K562 (cell line): ENCODE measurements around the gene ZDHHC18. TPM values are rescaled to one million over a fixed set of nuclear protein-coding genes. Genes with fewer than 3 reads are reported as not detected.
A peak's percentile ranks its signal among the peaks of the same experiment; 100 is the strongest.

Experiments
- ATF3 ChIP-seq, 2 experiments: fragments of 450-650 bp in 1 of 2; sonication (generic) in 1 of 2; formaldehyde crosslinking in 1 of 2; IDR thresholded peaks in 1 of 2; conservative IDR thresholded peaks in 1 of 2; 2 replicates each; pipeline versions ENCODE4 v1.6.1 to v1.8.1; 2016 to 2023; ENCODE audit warnings: mild to moderate bottlenecking in 2 of 2, moderate library complexity in 2 of 2, inconsistent platforms in 1 of 2, missing genetic modification reagents in 1 of 2
- BACH1 ChIP-seq: fragments of 200-800 bp; sonication (Bioruptor generic); IDR thresholded peaks from 2 replicates; pipeline ENCODE4 v1.6.1; 2016; ENCODE audit warnings: missing genetic modification characterization, missing compliant biosample characterization
- CAMTA2 ChIP-seq: fragments of 250-450 bp; sonication (Bioruptor Pico); conservative IDR thresholded peaks from 2 replicates; pipeline ENCODE4 v1.5.1; 2022
- CHD1 ChIP-seq: fragments of 200-600 bp; sonication (generic); IDR thresholded peaks from one replicate; pipeline ENCODE4 v1.6.1; 2012; ENCODE audit warnings: mild to moderate bottlenecking, moderate library complexity, low read length, inconsistent platforms
- CSDE1 ChIP-seq, 2 experiments: fragments of 450-650 bp; IDR thresholded peaks; 2 replicates each; pipeline ENCODE4 v1.6.1; 2016; ENCODE audit warnings: mild to moderate bottlenecking in 1 of 2
- E2F3 ChIP-seq: fragments of 250-450 bp; sonication (Bioruptor Pico); IDR thresholded peaks from 2 replicates; pipeline ENCODE4 v1.4.0; 2020; ENCODE audit warnings: mild to moderate bottlenecking
- FOXM1 ChIP-seq, 2 experiments: fragments of 450-650 bp in 1 of 2; sonication (generic) in 1 of 2; formaldehyde crosslinking in 1 of 2; IDR thresholded peaks; 2 replicates each; pipeline versions ENCODE4 v1.6.1 to v1.9.0; 2017 to 2022; ENCODE audit warnings: low read depth in 2 of 2, mild to moderate bottlenecking in 2 of 2, missing genetic modification reagents in 1 of 2, moderate library complexity in 1 of 2
- GABPB1 ChIP-seq: sonication (generic); formaldehyde crosslinking; IDR thresholded peaks from 2 replicates; pipeline ENCODE4 v1.8.0; 2022; ENCODE audit warnings: mild to moderate bottlenecking, missing genetic modification reagents
- GTF2E2 ChIP-seq: fragments of 200-800 bp; sonication (Bioruptor generic); IDR thresholded peaks from 2 replicates; pipeline ENCODE4 v1.6.1; 2016; ENCODE audit warnings: missing genetic modification characterization, missing compliant biosample characterization
- KAT7 ChIP-seq: sonication (generic); formaldehyde crosslinking; IDR thresholded peaks from 2 replicates; pipeline ENCODE4 v1.8.0; 2022; ENCODE audit warnings: missing genetic modification reagents, mild to moderate bottlenecking, borderline replicate concordance
- L3MBTL2 ChIP-seq: fragments of 450-650 bp; IDR thresholded peaks from 2 replicates; pipeline ENCODE4 v1.6.1; 2016; ENCODE audit warnings: mild to moderate bottlenecking, moderate library complexity
- NR3C1 ChIP-seq: sonication (generic); formaldehyde crosslinking; IDR thresholded peaks from 2 replicates; pipeline ENCODE4 v1.8.1; 2022; ENCODE audit warnings: missing genetic modification reagents
- PREB ChIP-seq: sonication (generic); formaldehyde crosslinking; IDR thresholded peaks from 2 replicates; pipeline ENCODE4 v1.8.1; 2023; ENCODE audit warnings: mild to moderate bottlenecking, missing genetic modification reagents
- RNF219 ChIP-seq: fragments of 250-450 bp; sonication (Bioruptor Pico); IDR thresholded peaks from 2 replicates; pipeline ENCODE4 v1.5.0; 2022; ENCODE audit warnings: mild to moderate bottlenecking
- STAT6 ChIP-seq: sonication (generic); formaldehyde crosslinking; IDR thresholded peaks from 2 replicates; pipeline ENCODE4 v1.8.1; 2023; ENCODE audit warnings: mild to moderate bottlenecking, missing genetic modification reagents
- TCF7L2 ChIP-seq: fragments of 150-350 bp; IDR thresholded peaks from 2 replicates; pipeline ENCODE4 v1.6.1; 2016; ENCODE audit warnings: low read depth, mild to moderate bottlenecking, low read length, moderate library complexity
- ZBTB12 ChIP-seq: fragments of 250-450 bp; sonication (Bioruptor Pico); IDR thresholded peaks from 2 replicates; pipeline ENCODE4 v1.4.0; 2020
- ZNF282 ChIP-seq: sonication (generic); formaldehyde crosslinking; IDR thresholded peaks from 2 replicates; pipeline ENCODE4 v1.8.1; 2023; ENCODE audit warnings: missing genetic modification reagents
- polyA plus RNA-seq, 8 experiments: library from polyadenylated mRNA; depleted of rRNA in 4 of 8; stranded (reverse) in 5 of 8; unstranded in 3 of 8; fragments of >200 nt; fragmentation: Nextera tagmentation in 2 of 8; fragmentation: Illumina TruSeq in 1 of 8; extraction: Ambion mirVana in 2 of 8; extraction: Trizol in 1 of 8; gene quantifications; 2 replicates each; pipeline versions ENCODE4 v1.2.1 to v1.2.3, GENCODE V29; 2011 to 2014; ENCODE audit warnings: inconsistent platforms in 1 of 8, missing spikeins in 1 of 8
- total RNA-seq, 7 experiments: library from RNA; depleted of rRNA in 6 of 7; stranded (reverse); fragments of >200 nt in 6 of 7; fragmentation: Illumina TruSeq in 2 of 7; extraction: Trizol in 2 of 7; gene quantifications; 2 replicates each; pipeline versions ENCODE4 v1.2.1 to v1.2.3, GENCODE V29; 2011 to 2021; ENCODE audit warnings: low replicate concordance in 1 of 7

Gene ZDHHC18
- total and polyA plus RNA-seq, 9 of the 15 experiments (the other 6 are each of a cell fraction or from before 2014, with no cell fraction given): 0.42 to 35.6 (median 15.8) TPM

- TF ChIP-seq FOXM1 (IDR thresholded peaks at IDR 0.05; ENCODE audit: low read depth): no peak
- TF ChIP-seq FOXM1 (CRISPR knock-in tag; IDR thresholded peaks at IDR 0.05; ENCODE audit: low read depth): 0 out of 2 replicates have a peak, but pooled peaks have one; percentile 19
- no peak for TF ChIP-seq ATF3 (IDR thresholded peaks at IDR 0.05)
- peak; percentile 62; the same call in 1 of the 2 replicates for TF ChIP-seq ATF3 (CRISPR knock-in tag; conservative IDR thresholded peaks at IDR 0.05)
- TF ChIP-seq ZBTB12 (CRISPR knock-in tag): peak; percentile 49; the same call in 1 of the 2 replicates
- peak; percentile 58 for TF ChIP-seq STAT6 (CRISPR knock-in tag)
- TF ChIP-seq TCF7L2: no peak
- peak; percentile 93; the same call in 1 of the 2 replicates for TF ChIP-seq NR3C1 (CRISPR knock-in tag)
- peak; percentile 100 for TF ChIP-seq KAT7 (CRISPR knock-in tag)
- TF ChIP-seq L3MBTL2: peak; percentile 84
- TF ChIP-seq PREB (CRISPR knock-in tag): peak; percentile 96; the same call in 1 of the 2 replicates
- peak; percentile 97 for TF ChIP-seq CHD1
- peak; percentile 61; the same call in 1 of the 2 replicates for TF ChIP-seq ZNF282 (CRISPR knock-in tag)
- TF ChIP-seq GABPB1 (CRISPR knock-in tag): peak; percentile 92
- TF ChIP-seq E2F3 (CRISPR knock-in tag): no peak; the same call in 1 of the 2 replicates
- TF ChIP-seq CSDE1 (IDR thresholded peaks at IDR 0.05): no peak
- TF ChIP-seq RNF219 (CRISPR knock-in tag): no peak
- 0 out of 2 replicates have a peak, but pooled peaks have one; percentile 63 for TF ChIP-seq CAMTA2 (CRISPR knock-in tag)
- no peak for TF ChIP-seq BACH1 (tag)
- peak; percentile 42; the same call in 1 of the 2 replicates for TF ChIP-seq GTF2E2
Observed at GRCh38 chr1:26889551-26890466, 63.3 kb downstream of the ZDHHC18 start, which contains the start of gene GPN2 (continued).
